Endothelial cell (in vitro differentiated cells): Measurements from ENCODE around the gene SLC27A1. TPM values are rescaled to one million over a fixed set of nuclear protein-coding genes. Genes with fewer than 3 reads are reported as not detected.
"Not testable (repeated sequence)": the region's sequence is repeated elsewhere in the genome, so short reads cannot be mapped to it uniquely, and the experiment has no call there.

ENCODE experiments used
- DNase-seq: peaks from one replicate; pipeline ENCODE4 v3.0.0; 2021; ENCODE audit warnings: low spot score
- H3K27ac Mint-ChIP-seq: one replicate; pipeline ENCODE4 v1.8.0; 2021; ENCODE audit warnings: mixed read lengths, inconsistent platforms; ENCODE audit not compliant: unreplicated experiment
- H3K27me3 Mint-ChIP-seq: one replicate; pipeline ENCODE4 v1.8.0; 2021; ENCODE audit warnings: mild to moderate bottlenecking, moderate library complexity, mixed read lengths, inconsistent platforms; ENCODE audit not compliant: unreplicated experiment
- H3K36me3 Mint-ChIP-seq: one replicate; pipeline ENCODE4 v1.8.0; 2021; ENCODE audit warnings: mild to moderate bottlenecking, low read depth, mixed read lengths, inconsistent platforms; ENCODE audit not compliant: unreplicated experiment
- H3K4me1 Mint-ChIP-seq: one replicate; pipeline ENCODE4 v1.8.0; 2021; ENCODE audit warnings: mild to moderate bottlenecking, mixed read lengths, inconsistent platforms; ENCODE audit not compliant: unreplicated experiment
- H3K4me3 Mint-ChIP-seq: one replicate; pipeline ENCODE4 v1.8.0; 2021; ENCODE audit warnings: mild to moderate bottlenecking, mixed read lengths, inconsistent platforms; ENCODE audit not compliant: unreplicated experiment
- H3K9me3 Mint-ChIP-seq: one replicate; pipeline ENCODE4 v1.8.0; 2021; ENCODE audit warnings: mixed read lengths, inconsistent platforms; ENCODE audit not compliant: unreplicated experiment
- total RNA-seq: library from RNA; stranded (reverse); fragmentation: NEBNext Ultra II Directional; extraction: Animal tissue kit (Norgen Biotek cat#: 25700); gene quantifications from one replicate; pipeline ENCODE4 v1.2.1, GENCODE V29; 2021; ENCODE audit not compliant: unreplicated experiment
- TF ChIP-seq, protein P1 (sequence below): fragments of 200-600 bp; sonication (generic); IDR thresholded peaks from one replicate; pipeline ENCODE4 v1.5.0; 2021; ENCODE audit warnings: antibody characterized with exemption; ENCODE audit not compliant: unreplicated experiment

Gene SLC27A1
- total RNA-seq, 1 donor from 2014 or later: 30.2 TPM

DNA sequence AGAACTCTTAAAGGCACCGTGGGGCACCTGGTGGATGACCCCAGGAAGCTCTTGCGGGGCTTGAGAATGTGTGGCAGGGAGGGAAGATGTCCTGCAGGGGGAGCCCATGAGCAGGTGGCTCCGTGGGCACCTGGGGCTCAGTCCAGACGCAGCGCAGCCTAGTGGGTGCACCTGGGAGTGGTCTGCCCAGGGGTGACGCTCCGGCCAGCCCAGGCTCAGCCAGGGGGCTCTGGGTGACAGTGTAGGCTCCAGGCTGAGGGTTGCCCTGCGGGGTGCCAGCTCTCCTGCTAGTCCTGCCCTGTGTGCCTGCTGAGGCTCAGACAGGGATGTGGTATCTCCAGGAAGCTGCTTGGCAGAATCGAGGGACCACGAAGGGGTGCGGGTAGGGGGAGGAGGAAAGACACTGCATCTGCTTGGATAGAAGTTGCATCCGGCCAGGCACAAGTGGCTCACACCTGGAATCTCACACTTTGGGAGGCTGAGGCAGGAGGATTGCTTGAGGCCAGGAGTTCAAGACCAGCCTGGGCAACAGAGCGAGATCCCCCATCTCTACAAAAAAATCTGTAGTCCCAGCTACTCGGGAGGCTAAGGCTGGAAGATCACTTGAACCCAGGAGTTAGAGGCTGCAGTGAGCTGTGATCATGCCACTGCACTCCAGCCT, 26.1 kb downstream of the SLC27A1 start:
- Mint-ChIP-seq H3K27me3 (peaks cover 16% of the 10 kb centered on the region), H3K36me3 (peaks cover 15% of the 10 kb centered on the region), H3K4me3 (peak overlapping the region; percentile 73), H3K4me1 (peaks cover 36% of the 10 kb centered on the region), H3K9me3 (no peaks in the 10 kb centered on the region), H3K27ac (no peak overlapping the region)
- peak; percentile 90 for DNase-seq
- TF ChIP-seq, protein P1, sequence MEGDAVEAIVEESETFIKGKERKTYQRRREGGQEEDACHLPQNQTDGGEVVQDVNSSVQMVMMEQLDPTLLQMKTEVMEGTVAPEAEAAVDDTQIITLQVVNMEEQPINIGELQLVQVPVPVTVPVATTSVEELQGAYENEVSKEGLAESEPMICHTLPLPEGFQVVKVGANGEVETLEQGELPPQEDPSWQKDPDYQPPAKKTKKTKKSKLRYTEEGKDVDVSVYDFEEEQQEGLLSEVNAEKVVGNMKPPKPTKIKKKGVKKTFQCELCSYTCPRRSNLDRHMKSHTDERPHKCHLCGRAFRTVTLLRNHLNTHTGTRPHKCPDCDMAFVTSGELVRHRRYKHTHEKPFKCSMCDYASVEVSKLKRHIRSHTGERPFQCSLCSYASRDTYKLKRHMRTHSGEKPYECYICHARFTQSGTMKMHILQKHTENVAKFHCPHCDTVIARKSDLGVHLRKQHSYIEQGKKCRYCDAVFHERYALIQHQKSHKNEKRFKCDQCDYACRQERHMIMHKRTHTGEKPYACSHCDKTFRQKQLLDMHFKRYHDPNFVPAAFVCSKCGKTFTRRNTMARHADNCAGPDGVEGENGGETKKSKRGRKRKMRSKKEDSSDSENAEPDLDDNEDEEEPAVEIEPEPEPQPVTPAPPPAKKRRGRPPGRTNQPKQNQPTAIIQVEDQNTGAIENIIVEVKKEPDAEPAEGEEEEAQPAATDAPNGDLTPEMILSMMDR: peak; percentile 96

DNA sequence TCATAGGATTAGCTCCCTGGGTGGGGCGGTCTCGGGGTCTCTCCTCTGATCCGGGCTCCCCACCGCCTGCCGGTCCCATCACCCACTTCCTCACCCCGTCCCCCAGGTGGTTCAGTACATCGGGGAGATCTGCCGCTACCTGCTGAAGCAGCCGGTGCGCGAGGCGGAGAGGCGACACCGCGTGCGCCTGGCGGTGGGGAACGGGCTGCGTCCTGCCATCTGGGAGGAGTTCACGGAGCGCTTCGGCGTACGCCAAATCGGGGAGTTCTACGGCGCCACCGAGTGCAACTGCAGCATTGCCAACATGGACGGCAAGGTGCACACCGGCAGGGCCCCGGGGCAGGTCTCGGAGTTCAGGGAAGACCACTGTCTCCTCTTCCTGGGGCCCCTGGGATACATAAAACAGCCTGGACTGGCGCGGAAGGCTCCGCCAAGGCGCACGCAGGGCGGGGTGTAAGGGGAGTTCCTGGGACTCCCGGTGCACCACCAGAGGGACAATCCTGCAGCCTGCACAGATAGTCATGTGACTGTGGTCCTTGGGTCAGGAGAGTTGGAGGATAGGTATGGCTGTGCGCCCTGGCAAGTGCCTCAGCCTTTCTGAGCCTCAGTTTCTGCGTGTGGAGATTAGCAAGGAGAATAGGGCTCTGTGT, 26.9 kb downstream of the SLC27A1 start:
- Mint-ChIP-seq H3K9me3 (no peaks in the 10 kb centered on the region), H3K4me3 (no peak overlapping the region), H3K27ac (peak overlapping the region; percentile 21), H3K27me3 (peaks cover 16% of the 10 kb centered on the region), H3K4me1 (peaks cover 33% of the 10 kb centered on the region), H3K36me3 (peaks cover 15% of the 10 kb centered on the region)
- no peak for DNase-seq
- TF ChIP-seq, protein P1: no peak

GRCh38 chr19:17499025-17499424, 28.7 kb downstream of the SLC27A1 start:
- Mint-ChIP-seq H3K27ac (peak overlapping the region; percentile 68), H3K4me1 (peaks cover 33% of the 10 kb centered on the region), H3K36me3 (peaks cover 20% of the 10 kb centered on the region), H3K27me3 (peaks cover 16% of the 10 kb centered on the region)
- not testable (repeated sequence) for DNase-seq, H3K4me3 Mint-ChIP-seq, H3K9me3 Mint-ChIP-seq

DNA sequence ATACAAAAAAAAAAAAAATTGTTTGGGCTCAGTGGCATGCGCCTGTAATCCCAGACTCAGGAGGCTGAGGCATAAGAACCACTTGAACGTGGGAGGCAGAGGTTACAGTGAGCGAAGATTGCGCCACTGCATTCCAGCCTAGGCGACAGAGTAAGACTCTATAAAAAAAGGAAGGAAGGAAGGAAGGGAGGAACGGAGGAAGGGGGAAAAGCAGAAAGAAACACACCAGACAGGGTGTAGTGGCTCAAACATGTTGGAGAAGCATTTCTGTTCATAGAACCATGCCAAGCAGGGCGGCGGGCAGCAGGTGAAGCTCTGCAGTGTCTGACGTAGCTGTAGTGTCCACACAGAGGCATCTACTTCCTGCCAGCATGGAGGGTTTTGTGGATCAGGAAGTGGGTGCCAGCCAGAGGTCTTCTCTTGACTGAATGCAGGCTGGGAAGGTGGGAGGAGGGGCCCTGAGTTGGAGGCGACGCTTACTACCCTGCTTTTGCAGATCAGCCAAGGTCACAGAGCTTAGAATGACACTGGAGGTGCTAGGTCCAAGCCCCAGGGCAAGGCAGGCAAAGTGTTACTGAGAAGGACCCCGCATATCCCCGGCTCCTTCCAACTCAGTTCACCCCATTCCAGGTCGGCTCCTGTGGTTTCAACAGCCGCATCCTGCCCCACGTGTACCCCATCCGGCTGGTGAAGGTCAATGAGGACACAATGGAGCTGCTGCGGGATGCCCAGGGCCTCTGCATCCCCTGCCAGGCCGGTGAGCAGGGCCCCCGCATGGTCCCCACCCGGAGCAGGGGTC, 29.5 kb downstream of the SLC27A1 start:
- H3K4me1 Mint-ChIP-seq: peaks cover 33% of the 10 kb centered on the region
- DNase-seq: no peak
- peak overlapping the region; percentile 94 for H3K27ac Mint-ChIP-seq
- H3K27me3 Mint-ChIP-seq: peaks cover 15% of the 10 kb centered on the region
- no peaks in the 10 kb centered on the region for H3K9me3 Mint-ChIP-seq
- TF ChIP-seq, protein P1: no peak
- H3K4me3 Mint-ChIP-seq: peak overlapping the region; percentile 33
- H3K36me3 Mint-ChIP-seq: peaks cover 20% of the 10 kb centered on the region

DNA sequence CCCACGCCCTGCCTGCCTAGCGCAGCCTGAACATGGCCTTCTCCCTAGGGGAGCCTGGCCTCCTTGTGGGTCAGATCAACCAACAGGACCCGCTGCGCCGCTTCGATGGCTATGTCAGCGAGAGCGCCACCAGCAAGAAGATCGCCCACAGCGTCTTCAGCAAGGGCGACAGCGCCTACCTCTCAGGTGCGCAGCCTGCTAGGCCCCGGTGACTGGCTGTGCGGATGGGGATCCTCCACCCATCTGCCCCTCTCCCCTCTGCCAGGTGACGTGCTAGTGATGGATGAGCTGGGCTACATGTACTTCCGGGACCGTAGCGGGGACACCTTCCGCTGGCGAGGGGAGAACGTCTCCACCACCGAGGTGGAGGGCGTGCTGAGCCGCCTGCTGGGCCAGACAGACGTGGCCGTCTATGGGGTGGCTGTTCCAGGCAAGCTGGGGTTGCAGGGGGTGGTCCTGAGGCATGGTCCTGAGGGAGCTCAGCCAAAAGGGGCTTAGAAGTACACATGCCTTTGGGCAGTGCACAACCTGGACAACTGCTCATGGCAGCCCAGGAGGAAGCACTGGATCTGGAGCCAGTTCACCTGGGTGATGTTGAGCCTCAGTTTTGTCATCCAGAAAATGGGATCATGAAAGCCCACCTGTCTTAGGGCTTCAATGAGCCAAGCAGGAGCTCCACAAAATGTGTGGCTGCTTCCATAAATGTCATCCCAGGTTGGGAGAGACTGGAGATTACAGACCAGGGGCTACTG, 30.3 kb downstream of the SLC27A1 start:
- Mint-ChIP-seq H3K4me3 (no peak overlapping the region), H3K9me3 (no peaks in the 10 kb centered on the region), H3K27ac (no peak overlapping the region), H3K27me3 (peaks cover 13% of the 10 kb centered on the region), H3K4me1 (peaks cover 32% of the 10 kb centered on the region), H3K36me3 (peaks cover 19% of the 10 kb centered on the region)
- TF ChIP-seq, protein P1: no peak
- DNase-seq: no peak
